Spleen (tissue), 7 donors: ENCODE data around the gene DNAJB1.

ENCODE experiments used
- CTCF ChIP-seq, 11 experiments: fragments of 200-600 bp in 7 of 11; fragments of 450-650 bp in 4 of 11; sonication (generic) in 4 of 11; IDR thresholded peaks in 8 of 11; conservative IDR thresholded peaks in 3 of 11; 1 replicate in 7 of 11; 2 replicates in 4 of 11; pipeline versions ENCODE4 v1.4.0 to v1.8.0; 2016 to 2021; ENCODE audit warnings: antibody characterized with exemption in 11 of 11, inconsistent platforms in 4 of 11, mild to moderate bottlenecking in 1 of 11
- POLR2A ChIP-seq, 3 donors: fragments of 450-650 bp; IDR thresholded peaks; one replicate each; pipeline ENCODE4 v1.5.1; 2017; ENCODE audit warnings: antibody characterized with exemption in 3 of 3, mild to moderate bottlenecking in 1 of 3
- POLR2AphosphoS5 ChIP-seq, 3 donors: sonication (generic); formaldehyde crosslinking; IDR thresholded peaks; one replicate each; pipeline ENCODE4 v1.5.1; 2017; ENCODE audit warnings: antibody characterized with exemption in 3 of 3
- donor health status: DM: no; HTN: no; CAD: no; lungs with moderate emphysema.
- donor health status: DM: no; HTN: no; CAD: no.
- donor health status: DM: no; HTN: no; CAD: no.

- no peak for TF ChIP-seq CTCF (IDR thresholded peaks at IDR 0.05 in 8 of 11, conservative IDR thresholded peaks at IDR 0.05 in 3 of 11)
- no peak for TF ChIP-seq POLR2A (IDR thresholded peaks at IDR 0.05)
- no peak for TF ChIP-seq POLR2AphosphoS5 (IDR thresholded peaks at IDR 0.05)
These were observed 14.9 kb downstream of the DNAJB1 start for GRCh38 chr19:14503285-14503684.
